ENCODE data around the gene CD207. TPM values are rescaled to one million over a fixed set of nuclear protein-coding genes. Genes with fewer than 3 reads are reported as not detected.

The CD207 gene
- total RNA-seq, 1 experiment from 2014 or later, result not detected

DNA sequence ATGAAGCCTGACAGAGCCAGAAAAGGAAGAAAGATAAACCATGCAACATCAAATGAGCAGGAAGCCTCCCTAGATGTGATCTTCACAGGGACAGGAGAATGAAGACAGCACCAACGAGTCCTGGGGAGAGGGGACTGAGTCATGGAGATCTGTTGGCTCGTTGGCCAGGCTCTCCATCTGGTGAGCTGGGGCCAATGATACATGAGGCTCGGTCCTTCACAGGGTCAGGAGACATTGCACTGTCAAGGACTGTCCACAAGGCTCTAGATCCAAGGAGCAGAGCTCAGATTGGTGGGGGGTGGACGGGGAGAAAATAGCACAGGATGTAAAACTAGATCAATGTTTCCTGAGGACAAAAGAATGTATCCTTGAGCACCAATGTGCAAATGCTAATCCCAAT lies 735 bp downstream of the CD207 start:
- Histone ChIP-seq H3K79me2 (ENCODE audit: low read length) (no peaks in the 10 kb centered on the region), H3K4me3 (ENCODE audit: low read length) (no peak overlapping the region), H3K9me3 (ENCODE audit: low read length) (no peaks in the 10 kb centered on the region), H3K9ac (ENCODE audit: low read length) (no peak overlapping the region), H3F3A (ENCODE audit: low read length, unreplicated experiment) (no peaks in the 10 kb centered on the region), H3K4me1 (ENCODE audit: insufficient read depth, low read length) (no peaks in the 10 kb centered on the region), H3K36me3 (ENCODE audit: low read depth, low read length) (no peaks in the 10 kb centered on the region), H3K27me3 (ENCODE audit: low read length) (peaks cover 93% of the 10 kb centered on the region), H3K27ac (ENCODE audit: low read length) (no peak overlapping the region), H3K4me2 (ENCODE audit: low read length) (no peak overlapping the region), H4K20me1 (ENCODE audit: low read length) (no peaks in the 10 kb centered on the region), H2AFZ (ENCODE audit: low read length) (no peak overlapping the region), H3K9me2 (replicated peaks; ENCODE audit: low read length) (no peaks in the 10 kb centered on the region)
- no TSS peak for BruUV-seq (replicated peaks)
- no peak for ATAC-seq
- POLR2A ChIA-PET (ENCODE audit: unreplicated experiment), result no interaction called here
- CTCF ChIA-PET, result no interaction called here
- TF ChIP-seq EZH2 (IDR thresholded peaks at IDR 0.05; ENCODE audit: low read length, unreplicated experiment) (no peak), EZH2phosphoT487 (IDR thresholded peaks at IDR 0.05; ENCODE audit: borderline replicate concordance, low read length) (no peak)
- TF ChIP-seq, protein P1, sequence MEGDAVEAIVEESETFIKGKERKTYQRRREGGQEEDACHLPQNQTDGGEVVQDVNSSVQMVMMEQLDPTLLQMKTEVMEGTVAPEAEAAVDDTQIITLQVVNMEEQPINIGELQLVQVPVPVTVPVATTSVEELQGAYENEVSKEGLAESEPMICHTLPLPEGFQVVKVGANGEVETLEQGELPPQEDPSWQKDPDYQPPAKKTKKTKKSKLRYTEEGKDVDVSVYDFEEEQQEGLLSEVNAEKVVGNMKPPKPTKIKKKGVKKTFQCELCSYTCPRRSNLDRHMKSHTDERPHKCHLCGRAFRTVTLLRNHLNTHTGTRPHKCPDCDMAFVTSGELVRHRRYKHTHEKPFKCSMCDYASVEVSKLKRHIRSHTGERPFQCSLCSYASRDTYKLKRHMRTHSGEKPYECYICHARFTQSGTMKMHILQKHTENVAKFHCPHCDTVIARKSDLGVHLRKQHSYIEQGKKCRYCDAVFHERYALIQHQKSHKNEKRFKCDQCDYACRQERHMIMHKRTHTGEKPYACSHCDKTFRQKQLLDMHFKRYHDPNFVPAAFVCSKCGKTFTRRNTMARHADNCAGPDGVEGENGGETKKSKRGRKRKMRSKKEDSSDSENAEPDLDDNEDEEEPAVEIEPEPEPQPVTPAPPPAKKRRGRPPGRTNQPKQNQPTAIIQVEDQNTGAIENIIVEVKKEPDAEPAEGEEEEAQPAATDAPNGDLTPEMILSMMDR (conservative IDR thresholded peaks at IDR 0.05; ENCODE audit: low read depth, low read length), result no peak
- no peak for DNase-seq
- intact Hi-C loops (cut with micrococcal nuclease), result no loop called here

DNA sequence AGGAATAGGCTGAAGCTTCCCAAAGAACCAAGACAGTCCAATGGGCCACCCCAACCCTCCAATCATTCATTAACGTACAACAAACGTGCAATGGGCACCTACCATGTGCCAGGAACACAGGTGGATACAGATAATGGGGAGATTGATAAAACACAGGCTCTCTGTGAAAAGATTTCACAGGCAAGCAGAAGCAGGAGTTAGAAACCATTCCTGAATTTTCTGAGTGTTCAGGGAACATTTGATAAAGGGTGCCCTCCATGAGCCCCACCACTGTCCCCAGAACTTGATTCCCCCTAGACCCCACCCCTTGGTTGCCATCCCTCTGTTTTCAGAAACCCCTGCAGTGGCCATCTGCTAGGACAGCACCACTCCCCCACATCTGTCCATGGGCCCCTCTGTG lies 1.5 kb downstream of the CD207 start:
- POLR2A ChIA-PET (ENCODE audit: unreplicated experiment), result no interaction called here
- CTCF ChIA-PET, result no interaction called here
- no peaks in the 10 kb centered on the region for H3K4me1 ChIP-seq (ENCODE audit: insufficient read depth, low read length)
- H3F3A ChIP-seq (ENCODE audit: low read length, unreplicated experiment), result no peaks in the 10 kb centered on the region
- H3K9me3 ChIP-seq (ENCODE audit: low read length), result no peaks in the 10 kb centered on the region
- H4K20me1 ChIP-seq (ENCODE audit: low read length), result no peaks in the 10 kb centered on the region
- no peaks in the 10 kb centered on the region for H3K79me2 ChIP-seq (ENCODE audit: low read length)
- no peak for DNase-seq
- H3K27ac ChIP-seq (ENCODE audit: low read length), result no peak overlapping the region
- peaks cover 95% of the 10 kb centered on the region for H3K27me3 ChIP-seq (ENCODE audit: low read length)
- no peak overlapping the region for H3K9ac ChIP-seq (ENCODE audit: low read length)
- no peak overlapping the region for H2AFZ ChIP-seq (ENCODE audit: low read length)
- no peaks in the 10 kb centered on the region for H3K9me2 ChIP-seq (replicated peaks; ENCODE audit: low read length)
- no peak for ATAC-seq
- no peak overlapping the region for H3K4me3 ChIP-seq (ENCODE audit: low read length)
- intact Hi-C loops (cut with micrococcal nuclease), result no loop called here
- TF ChIP-seq EZH2phosphoT487 (IDR thresholded peaks at IDR 0.05; ENCODE audit: borderline replicate concordance, low read length) (no peak), EZH2 (IDR thresholded peaks at IDR 0.05; ENCODE audit: low read length, unreplicated experiment) (no peak)
- TF ChIP-seq, protein P1 (conservative IDR thresholded peaks at IDR 0.05; ENCODE audit: low read depth, low read length), result no peak
- no peak overlapping the region for H3K4me2 ChIP-seq (ENCODE audit: low read length)
- no TSS peak for BruUV-seq (replicated peaks)
- H3K36me3 ChIP-seq (ENCODE audit: low read depth, low read length), result no peaks in the 10 kb centered on the region

DNA sequence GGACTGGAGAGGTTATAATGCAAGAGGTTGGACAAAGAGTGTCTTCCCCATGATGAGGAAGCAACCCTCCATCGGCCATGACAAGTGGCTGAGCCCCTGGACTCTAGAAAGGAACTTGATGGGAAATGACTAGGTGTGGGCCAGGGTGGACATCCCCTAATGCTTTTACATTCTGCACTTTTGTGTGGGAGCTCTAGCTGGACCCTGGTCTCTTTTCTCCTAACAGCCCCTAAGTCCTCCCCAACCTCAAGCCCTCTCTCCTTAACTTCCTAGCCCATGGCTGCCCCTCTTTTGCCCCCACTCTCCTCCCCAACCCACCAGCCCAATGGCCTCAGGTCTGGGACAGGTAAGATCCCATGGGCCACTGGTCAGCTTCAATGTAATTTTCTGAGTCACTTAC lies 2.4 kb downstream of the CD207 start:
- no peaks in the 10 kb centered on the region for H3F3A ChIP-seq (ENCODE audit: low read length, unreplicated experiment)

More for the DNA sequence above, 2.4 kb downstream of the CD207 start:
- DNase-seq (no peak), ATAC-seq (no peak)
- no peak for TF ChIP-seq EZH2phosphoT487 (IDR thresholded peaks at IDR 0.05; ENCODE audit: borderline replicate concordance, low read length)
- TF ChIP-seq EZH2 (IDR thresholded peaks at IDR 0.05; ENCODE audit: low read length, unreplicated experiment), result no peak
- TF ChIP-seq, protein P1 (conservative IDR thresholded peaks at IDR 0.05; ENCODE audit: low read depth, low read length), result no peak
- Histone ChIP-seq H3K9ac (ENCODE audit: low read length) (no peak overlapping the region), H2AFZ (ENCODE audit: low read length) (no peak overlapping the region), H3K27me3 (ENCODE audit: low read length) (peaks cover 88% of the 10 kb centered on the region), H3K79me2 (ENCODE audit: low read length) (no peaks in the 10 kb centered on the region), H4K20me1 (ENCODE audit: low read length) (no peaks in the 10 kb centered on the region), H3K4me3 (ENCODE audit: low read length) (no peak overlapping the region), H3K9me2 (replicated peaks; ENCODE audit: low read length) (no peaks in the 10 kb centered on the region), H3K36me3 (ENCODE audit: low read depth, low read length) (no peaks in the 10 kb centered on the region), H3K4me1 (ENCODE audit: insufficient read depth, low read length) (no peaks in the 10 kb centered on the region), H3K27ac (ENCODE audit: low read length) (no peak overlapping the region), H3K9me3 (ENCODE audit: low read length) (no peaks in the 10 kb centered on the region), H3K4me2 (ENCODE audit: low read length) (no peak overlapping the region)
- no TSS peak for BruUV-seq (replicated peaks)
- CTCF ChIA-PET, result no interaction called here
- intact Hi-C loops (cut with micrococcal nuclease), result loop anchor here (1.0 kb wide), 1 partner anchor 23 kb away; no protein-coding TSS in a partner anchor
- POLR2A ChIA-PET (ENCODE audit: unreplicated experiment), result no interaction called here
